GM19193 (cell line): ENCODE measurements around the gene CTDNEP1.

Experiments
- POLR2A ChIP-seq: IDR thresholded peaks from 4 replicates; pipeline ENCODE4 v1.6.1; 2011; ENCODE audit not compliant: insufficient read depth, insufficient read length; ENCODE audit errors: extremely low read depth

The CTDNEP1 gene

DNA sequence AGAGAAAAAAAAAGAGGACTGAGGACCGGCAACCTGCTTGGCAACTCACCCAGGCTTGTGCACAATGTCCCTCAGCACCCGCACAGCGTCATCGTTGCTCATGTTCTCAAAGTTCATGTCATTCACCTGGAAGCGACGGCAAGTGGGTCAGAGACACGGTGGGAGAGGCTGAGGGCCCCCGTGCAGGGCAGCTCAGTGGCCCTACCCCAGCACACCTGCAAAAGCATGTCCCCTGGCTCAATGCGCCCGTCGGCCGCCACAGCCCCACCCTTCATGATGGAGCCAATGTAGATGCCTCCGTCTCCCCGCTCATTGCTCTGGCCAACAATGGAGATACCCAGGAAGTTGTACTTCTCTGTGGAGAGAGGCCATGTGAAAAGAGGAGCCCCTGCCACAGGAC lies 22.6 kb downstream of the CTDNEP1 start:
- TF ChIP-seq POLR2A = no peak

DNA sequence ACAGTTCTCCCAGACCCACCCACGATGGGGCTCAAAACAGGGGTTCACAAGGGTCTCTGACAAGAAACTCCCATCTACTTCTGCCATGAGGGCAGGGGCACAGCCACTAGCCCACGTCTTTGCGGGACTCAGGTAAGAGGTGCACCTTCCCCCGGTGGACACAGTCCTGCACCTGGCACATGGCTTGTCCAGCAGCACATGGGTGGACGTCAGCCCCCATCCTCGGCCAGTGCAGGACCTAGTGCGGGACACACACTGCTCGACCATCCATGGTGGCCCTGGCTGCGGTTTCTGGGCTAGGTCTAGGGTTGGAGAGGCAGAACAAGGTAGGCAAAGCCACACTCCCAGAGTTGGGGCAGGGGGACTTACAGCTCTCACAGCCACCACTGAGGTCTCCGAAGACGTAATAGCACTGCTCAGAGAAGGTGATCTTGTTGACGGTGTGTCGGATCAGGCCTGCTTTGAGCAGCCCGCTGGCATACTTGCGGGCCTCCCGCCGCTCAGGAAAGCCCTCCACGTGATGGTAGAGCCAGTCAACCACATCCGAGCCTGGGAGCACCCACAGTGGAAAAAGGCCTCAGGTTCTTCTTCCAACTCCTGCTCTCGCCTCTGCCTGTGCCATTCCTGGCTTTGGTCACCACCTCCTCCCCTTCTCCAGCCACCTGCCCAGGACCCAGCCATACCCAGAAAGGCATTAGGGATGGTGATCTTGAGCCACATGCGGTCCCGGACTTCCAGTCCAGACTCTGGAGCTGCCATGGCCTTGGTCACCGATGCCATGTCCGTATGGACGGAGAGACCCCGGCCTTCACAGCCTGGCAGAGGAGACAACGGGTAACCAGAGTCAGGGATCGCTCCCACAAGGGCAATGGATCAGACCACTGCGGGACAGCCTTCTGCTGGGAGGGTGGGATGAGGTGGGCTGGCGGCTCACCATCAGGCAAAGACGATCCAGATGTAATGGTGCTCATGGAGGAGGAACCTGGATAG lies 24.5 kb downstream of the CTDNEP1 start:
- TF ChIP-seq POLR2A = no peak

DNA sequence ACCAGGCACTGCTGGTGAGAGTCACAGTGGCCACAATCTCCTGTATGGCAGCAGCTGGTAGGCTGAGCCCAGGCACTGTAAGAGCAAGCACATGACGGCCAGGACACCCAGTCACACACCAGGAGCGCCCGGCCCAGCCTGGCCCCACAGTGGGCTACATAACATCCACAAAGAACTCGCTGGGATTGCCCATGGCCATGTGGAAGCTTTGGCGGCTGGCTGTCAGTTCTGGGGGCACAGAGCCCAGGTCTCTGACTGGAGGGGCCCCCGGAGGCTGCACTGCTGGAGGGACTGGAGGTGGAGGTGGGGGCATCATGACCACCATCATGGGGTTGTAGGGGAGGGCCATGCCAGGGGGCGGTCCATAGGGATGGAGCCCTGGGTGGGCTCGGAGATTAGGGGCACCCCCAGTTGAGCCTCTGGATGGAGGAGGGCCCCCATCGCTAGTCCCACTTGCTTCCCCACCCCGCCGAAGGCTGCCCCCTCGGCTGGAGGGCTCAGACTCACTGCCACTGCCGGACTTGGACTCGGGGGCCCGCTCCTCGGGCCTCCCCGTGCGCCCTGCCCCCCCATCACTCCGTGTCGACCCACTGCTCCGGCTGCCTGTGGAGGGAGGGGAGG lies 25.7 kb downstream of the CTDNEP1 start:
- no peak for TF ChIP-seq POLR2A

DNA sequence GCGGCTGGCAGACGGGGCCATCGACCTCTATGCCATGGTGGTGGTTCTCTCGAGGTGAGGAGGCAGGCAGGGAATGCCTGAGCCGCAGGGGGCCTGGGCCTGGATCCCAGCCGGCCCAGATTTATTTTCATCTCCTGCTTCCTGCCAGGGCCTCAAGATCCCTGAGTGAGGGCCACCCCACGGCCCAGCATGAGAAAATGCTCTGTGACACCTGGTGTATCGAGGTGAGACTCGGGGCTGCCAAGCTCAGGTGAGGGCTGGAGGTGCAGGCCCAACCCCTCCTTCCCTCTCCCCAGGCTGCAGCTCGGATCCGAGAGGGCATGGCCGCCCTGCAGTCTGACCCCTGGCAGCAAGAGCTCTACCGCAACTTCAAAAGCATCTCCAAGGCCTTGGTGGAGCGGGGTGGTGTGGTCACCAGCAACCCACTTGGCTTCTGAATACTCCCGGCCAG lies 26.8 kb downstream of the CTDNEP1 start:
- TF ChIP-seq POLR2A = no peak

DNA sequence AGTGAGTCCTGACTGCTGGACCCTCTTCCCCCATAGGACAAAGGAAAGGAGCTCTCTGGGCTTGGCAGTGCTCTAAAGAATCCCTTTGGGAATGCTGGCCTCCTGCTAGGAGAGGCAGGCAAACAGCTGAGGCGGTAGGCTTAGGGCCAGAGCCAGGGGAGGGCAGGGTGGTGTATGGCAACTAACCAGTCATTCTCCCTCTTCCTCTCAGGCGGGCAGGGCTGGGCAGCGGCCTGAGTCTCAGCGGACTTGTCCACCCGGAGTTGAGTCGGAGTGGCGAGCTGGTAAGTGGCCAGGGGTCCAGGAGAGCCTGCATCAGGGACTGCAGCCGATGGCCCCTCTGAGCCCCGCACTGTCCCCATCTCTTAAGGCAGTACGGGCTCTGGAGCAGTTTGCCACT lies 27.4 kb downstream of the CTDNEP1 start:
- no peak for TF ChIP-seq POLR2A

DNA sequence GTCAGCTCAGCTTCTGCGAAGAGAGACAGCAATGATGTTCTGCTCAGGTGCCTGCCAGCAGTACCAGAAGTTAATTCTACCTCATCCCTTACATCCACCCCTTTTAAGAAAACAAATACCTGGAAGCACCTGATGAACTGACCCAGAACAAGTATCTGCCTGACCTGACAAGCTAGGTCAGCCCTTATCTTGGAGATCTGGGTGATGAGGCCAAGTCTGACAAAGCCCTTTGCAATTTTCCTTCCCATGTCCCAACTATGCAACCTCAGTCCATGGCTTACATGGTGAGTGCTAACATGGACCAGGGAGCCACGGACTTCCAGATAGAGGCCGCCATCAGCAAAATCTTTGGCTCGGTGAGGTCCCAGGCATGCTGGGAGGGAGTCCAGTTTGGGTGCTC lies 28.2 kb downstream of the CTDNEP1 start:
- TF ChIP-seq POLR2A = no peak

DNA sequence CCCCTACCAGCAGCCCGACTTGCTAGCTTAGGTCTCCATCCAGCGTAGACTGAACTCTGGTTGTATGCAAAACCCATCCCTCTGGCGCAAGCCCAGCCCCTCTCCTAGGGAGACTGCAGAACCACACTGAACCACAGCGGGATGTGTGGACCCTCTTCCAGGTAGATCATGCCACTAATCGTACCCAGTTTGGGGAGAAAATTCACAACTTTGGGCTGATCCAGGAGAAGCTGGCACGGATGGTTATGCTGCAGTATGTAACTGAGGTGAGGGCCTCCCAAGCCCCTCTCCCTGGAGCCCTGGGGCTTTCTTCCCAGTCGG lies 28.6 kb downstream of the CTDNEP1 start:
- no peak for TF ChIP-seq POLR2A

DNA sequence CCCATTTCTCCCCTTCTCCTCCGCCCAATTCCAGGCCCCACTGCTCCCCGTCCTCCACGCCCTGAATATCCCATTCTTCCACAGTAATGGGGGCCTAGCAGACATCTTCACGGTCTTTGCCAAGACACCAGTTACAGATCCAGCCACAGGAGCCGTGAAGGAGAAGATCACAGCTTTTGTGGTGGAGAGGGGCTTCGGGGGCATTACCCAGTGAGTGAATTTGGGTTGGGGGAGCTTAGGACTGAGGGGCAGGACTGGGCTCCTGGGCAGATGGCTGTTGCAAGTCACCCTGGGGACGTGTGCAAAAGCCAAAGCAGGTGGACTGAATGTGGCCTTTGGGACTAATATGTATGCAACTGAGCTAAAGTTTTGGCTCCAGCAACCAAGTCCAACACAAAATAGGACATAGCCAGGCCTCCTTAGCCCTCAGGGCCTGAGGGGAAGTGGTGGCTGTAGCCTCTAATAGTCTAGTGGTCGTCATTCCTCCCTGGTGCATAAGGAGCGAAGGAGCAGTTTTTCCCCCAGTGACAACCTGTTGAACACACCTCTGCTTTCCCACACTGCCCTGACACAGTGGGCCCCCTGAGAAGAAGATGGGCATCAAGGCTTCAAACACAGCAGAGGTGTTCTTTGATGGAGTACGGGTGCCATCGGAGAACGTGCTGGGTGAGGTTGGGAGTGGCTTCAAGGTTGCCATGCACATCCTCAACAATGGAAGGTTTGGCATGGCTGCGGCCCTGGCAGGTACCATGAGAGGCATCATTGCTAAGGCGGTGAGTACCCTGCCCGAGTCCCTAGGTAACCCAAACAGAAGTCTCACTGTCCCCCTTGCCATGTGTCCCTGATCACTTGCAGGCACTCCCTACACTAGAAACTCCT lies 29.2 kb downstream of the CTDNEP1 start:
- TF ChIP-seq POLR2A = peak; percentile 18

DNA sequence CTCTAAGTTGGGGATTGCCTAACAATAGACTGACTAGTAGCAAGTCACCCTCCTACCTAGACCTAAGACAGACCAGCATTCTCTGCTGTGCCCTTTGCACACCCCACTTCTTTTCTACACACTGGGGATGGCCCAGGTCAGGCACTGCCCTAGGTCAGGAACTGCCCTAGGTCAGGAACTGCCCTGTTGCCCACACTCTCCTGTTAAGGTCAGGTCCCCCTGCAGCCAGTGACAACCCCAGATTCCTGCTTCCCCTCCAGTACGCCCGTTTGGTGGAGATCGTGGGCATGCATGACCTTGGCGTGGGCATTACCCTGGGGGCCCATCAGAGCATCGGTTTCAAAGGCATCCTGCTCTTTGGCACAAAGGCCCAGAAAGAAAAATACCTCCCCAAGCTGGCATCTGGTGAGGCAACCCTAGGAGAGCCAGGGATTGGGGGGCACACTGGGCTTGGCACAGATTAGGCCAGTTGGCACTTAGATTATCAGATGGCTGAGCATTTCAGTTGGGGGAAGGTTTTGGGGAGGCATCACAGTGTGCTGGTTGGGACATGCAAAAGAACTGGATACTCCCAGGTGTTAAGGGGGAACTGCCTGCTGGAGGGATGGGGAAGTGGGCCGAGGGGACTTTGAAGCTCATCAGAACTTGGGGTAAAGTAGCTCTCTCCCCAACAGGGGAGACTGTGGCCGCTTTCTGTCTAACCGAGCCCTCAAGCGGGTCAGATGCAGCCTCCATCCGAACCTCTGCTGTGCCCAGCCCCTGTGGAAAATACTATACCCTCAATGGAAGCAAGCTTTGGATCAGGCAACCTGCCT lies 30.0 kb downstream of the CTDNEP1 start:
- TF ChIP-seq POLR2A = no peak

DNA sequence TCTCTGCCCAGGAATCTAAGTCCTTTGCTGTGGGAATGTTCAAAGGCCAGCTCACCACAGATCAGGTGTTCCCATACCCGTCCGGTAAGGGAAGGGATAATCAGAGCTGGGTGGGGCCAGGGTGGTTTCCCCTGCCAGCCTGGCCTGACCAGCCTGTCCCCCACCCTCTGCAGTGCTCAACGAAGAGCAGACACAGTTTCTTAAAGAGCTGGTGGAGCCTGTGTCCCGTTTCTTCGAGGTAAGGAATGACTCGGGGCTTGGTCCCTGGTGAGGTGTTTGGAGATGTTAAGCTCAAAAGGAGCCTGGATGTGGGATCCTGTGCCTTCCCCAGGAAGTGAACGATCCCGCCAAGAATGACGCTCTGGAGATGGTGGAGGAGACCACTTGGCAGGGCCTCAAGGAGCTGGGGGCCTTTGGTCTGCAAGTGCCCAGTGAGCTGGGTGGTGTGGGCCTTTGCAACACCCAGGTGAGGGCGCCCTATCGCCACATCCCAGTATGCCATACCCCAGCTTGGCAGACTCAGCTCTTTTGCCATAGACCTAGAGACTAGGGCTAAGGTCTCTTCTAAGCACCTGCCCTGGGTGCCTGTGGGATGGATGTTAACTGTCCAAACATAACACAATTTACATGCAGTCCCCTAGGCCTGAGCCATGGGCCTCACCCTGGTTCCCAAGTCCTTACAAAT lies 30.8 kb downstream of the CTDNEP1 start:
- TF ChIP-seq POLR2A = no peak

DNA sequence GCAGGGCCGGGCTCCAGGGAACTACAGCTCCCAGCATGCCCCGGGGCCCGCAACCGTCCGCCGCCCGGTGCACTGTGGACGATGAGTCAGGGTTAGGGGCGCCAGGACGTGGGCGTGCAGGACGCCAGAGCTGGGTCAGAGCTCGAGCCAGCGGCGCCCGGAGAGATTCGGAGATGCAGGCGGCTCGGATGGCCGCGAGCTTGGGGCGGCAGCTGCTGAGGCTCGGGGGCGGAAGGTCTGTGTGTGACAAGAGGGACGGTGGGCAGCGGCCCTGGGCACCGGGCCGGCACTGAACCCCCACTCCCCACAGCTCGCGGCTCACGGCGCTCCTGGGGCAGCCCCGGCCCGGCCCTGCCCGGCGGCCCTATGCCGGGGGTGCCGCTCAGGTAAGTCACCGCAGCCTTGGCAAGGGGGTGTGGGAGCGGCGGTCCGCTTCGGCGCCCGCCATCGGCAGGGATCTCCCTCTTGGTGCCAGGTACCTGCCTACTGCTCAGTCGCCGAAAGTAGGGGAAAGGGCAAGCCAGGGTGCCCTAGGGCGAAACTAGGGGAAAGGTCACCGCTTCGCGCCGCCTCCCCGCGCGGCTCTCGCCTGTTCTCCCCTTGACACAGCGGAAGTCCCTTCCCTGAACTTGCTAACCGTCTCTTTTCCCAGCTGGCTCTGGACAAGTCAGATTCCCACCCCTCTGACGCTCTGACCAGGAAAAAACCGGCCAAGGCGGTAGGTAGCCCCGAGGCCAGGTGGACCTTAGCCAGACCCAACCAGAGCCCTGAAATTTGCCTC lies 31.5 kb downstream of the CTDNEP1 start, which contains the start of the genes ACADVL and DLG4:
Gene ACADVL (plus strand): TSS at position 127 of the 781 bp plus-strand sequence. CDS start 47 bp downstream, at position 174.
Gene DLG4 (minus strand): TSS at position 25 of the 781 bp plus-strand sequence.
- peak; percentile 62 for TF ChIP-seq POLR2A

DNA sequence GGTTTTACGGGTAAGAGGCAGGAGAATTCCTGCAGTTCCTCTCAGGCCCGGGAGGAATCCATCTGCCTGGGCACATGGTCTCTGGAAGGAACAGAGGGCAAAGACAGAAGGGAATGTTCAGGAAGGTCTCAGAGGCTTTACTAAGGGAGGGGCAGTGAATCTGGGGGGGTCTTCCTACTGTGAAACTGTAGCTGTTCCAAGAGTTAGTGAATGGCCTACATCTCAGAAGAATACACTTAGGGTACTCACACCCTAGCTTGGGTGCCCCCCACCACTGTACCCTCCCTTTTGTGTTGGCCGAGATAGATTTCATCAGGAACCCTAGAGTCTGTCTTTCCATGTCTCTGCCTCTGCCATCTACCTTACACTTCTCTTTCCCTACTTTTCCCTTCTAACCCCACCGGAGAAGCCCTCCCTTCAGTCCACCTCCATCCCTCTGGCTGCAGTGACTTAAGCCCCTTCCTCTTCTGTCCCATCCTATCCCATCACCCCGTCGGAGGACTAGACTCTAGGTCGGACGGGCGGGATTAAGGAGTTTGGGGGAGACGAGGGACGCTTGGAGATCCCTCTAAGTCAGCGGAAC lies 32.2 kb downstream of the CTDNEP1 start:
- TF ChIP-seq POLR2A = no peak

DNA sequence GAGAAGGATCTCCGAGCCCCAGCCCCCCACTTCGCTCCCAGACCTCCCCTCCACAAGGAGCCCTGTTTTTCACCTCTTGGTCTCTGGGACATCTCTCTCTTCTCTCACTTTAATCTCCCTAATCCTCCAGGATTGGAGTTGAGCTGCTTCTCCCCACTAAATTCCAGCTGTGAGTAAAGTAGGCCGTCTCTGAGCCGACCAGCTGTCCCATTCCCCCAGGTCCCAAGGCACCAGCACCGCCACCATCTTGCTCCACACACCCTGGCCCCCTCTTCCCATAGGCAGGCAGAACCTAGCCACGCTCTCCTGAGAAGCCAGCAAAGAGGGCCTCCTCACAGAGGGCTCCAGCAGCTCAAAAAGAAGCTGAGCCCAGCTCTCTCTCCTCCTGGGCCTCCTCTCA lies 32.8 kb downstream of the CTDNEP1 start:
- TF ChIP-seq POLR2A = no peak

DNA sequence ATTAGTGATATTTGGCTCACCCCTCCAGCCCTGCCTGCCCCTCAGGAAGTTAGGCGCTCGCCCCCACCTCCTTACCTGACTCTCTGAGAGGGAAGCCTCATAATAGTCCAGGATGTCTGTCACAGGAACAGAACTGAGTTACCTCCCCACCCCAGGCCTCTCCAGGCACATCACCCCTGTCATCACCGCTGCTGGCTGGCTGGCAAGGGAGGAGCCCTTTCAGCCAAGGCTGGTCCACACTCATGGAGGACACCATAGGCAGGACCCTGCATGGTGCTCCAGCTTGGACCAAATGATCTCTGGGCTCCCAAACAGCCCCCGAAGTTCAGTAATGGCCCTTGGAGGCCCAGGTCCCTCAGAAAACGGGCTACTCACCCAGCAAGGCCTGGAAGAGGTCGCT lies 33.4 kb downstream of the CTDNEP1 start:
- TF ChIP-seq POLR2A = no peak
